HepG2 (cell line): ENCODE data around the gene NIPAL3. TPM values are rescaled to one million over a fixed set of nuclear protein-coding genes. Genes with fewer than 3 reads are reported as not detected.

Source experiments
- ATAC-seq: fragments of 200-7000 bp; cut with Tn5 transposase; 3 replicates; pipeline ENCODE4 v1.9.1; 2020; ENCODE audit warnings: mild to moderate bottlenecking, moderate library complexity
- BruUV-seq: library from RNA; stranded (reverse); fragments of 400-500 nt; replicated peaks from 2 replicates; lab custom pipeline; 2021; lab: Mats Ljungman, UMichigan
- CTCF ChIA-PET: fragments of 300-600 bp; formaldehyde crosslinking; extraction: SDS; loops from one replicate; lab custom pipeline; 2021; ENCODE audit warnings: low total read pairs, inconsistent platforms, low intra/inter-chr PET ratio; lab: Yijun Ruan, JAX
- POLR2A ChIA-PET: fragments of 350-600 bp; sonication (Branson Sonifier 250); formaldehyde crosslinking; loops from one replicate; lab custom pipeline; 2020; ENCODE audit warnings: antibody characterized with exemption, inconsistent platforms; lab: Yijun Ruan, JAX
- DNase-seq: peaks from one replicate; pipeline ENCODE4 v3.0.0-alpha.2; 2015; ENCODE audit warnings: low spot score
- FAIRE-seq: peaks from 3 replicates; lab custom pipeline; 2011; peaks lifted over from hg19 to GRCh38; lab: Jason Lieb, UNC
- H2AFZ ChIP-seq: one replicate; pipeline ENCODE4 v1.6.1; 2011; ENCODE audit warnings: low read length, inconsistent platforms
- H3K27ac ChIP-seq: fragments of 300-600 bp; 3 replicates; pipeline ENCODE4 v1.8.0; 2011; ENCODE audit warnings: mixed run types, mild to moderate bottlenecking, mixed read lengths, low read length, inconsistent platforms; ENCODE audit not compliant: insufficient read depth; ENCODE audit errors: extremely low read length
- H3K27me3 ChIP-seq, 2 experiments: fragments of 200-600 bp in 1 of 2; 2 replicates in 1 of 2; 3 replicates in 1 of 2; pipeline versions ENCODE4 v1.6.0 to v1.8.0; 2011; ENCODE audit warnings: low read length in 2 of 2, mild to moderate bottlenecking in 2 of 2, moderate library complexity in 2 of 2, inconsistent platforms in 1 of 2; ENCODE audit not compliant: insufficient read depth in 2 of 2, control insufficient read depth in 1 of 2
- H3K36me3 ChIP-seq, 2 experiments: fragments of 200-600 bp in 1 of 2; replicated peaks in 1 of 2; 2 replicates in 1 of 2; 3 replicates in 1 of 2; pipeline versions ENCODE4 v1.5.1 to v1.8.0; 2011; ENCODE audit warnings: low read length in 2 of 2, inconsistent platforms in 1 of 2; ENCODE audit not compliant: insufficient read depth in 2 of 2, control insufficient read depth in 1 of 2
- H3K4me1 ChIP-seq: 2 replicates; pipeline ENCODE4 v1.5.1; 2012; ENCODE audit warnings: low read length, inconsistent platforms; ENCODE audit not compliant: insufficient read depth
- H3K4me2 ChIP-seq: 2 replicates; pipeline ENCODE4 v1.6.0; 2011; ENCODE audit warnings: low read depth, low read length, inconsistent platforms
- H3K4me3 ChIP-seq, 3 experiments: fragments of 200-600 bp in 1 of 3; sonication (generic), shearing (Covaris generic) in 1 of 3; replicated peaks in 1 of 3; 2 replicates each; pipeline ENCODE4 v1.5.1; 2011 to 2016; ENCODE audit warnings: low read length in 3 of 3, inconsistent platforms in 2 of 3, low read depth in 2 of 3, mild to moderate bottlenecking in 2 of 3, control low read depth in 1 of 3, mixed read lengths in 1 of 3; ENCODE audit not compliant: insufficient read depth in 1 of 3
- H3K79me2 ChIP-seq: one replicate; pipeline ENCODE4 v1.6.1; 2011; ENCODE audit warnings: low read length, inconsistent platforms; ENCODE audit not compliant: insufficient read depth
- H3K9ac ChIP-seq: 2 replicates; pipeline ENCODE4 v1.6.0; 2011; ENCODE audit warnings: mild to moderate bottlenecking, low read depth, low read length, inconsistent platforms; ENCODE audit not compliant: insufficient read depth
- H3K9me3 ChIP-seq: 2 replicates; pipeline ENCODE4 v1.5.1; 2012; ENCODE audit warnings: mild to moderate bottlenecking, low read length
- H4K20me1 ChIP-seq: 2 replicates; pipeline ENCODE4 v1.6.0; 2011; ENCODE audit warnings: inconsistent platforms, mild to moderate bottlenecking, low read length, moderate library complexity; ENCODE audit not compliant: insufficient read depth
- ARHGAP35 ChIP-seq: sonication (generic); formaldehyde crosslinking; IDR thresholded peaks from 2 replicates; pipeline ENCODE4 v1.9.0; 2022; ENCODE audit warnings: mild to moderate bottlenecking, inconsistent platforms, moderate library complexity, missing genetic modification reagents, borderline replicate concordance
- CBFB ChIP-seq: sonication (generic); formaldehyde crosslinking; IDR thresholded peaks from 2 replicates; pipeline ENCODE4 v1.4.0; 2020; ENCODE audit warnings: missing genetic modification reagents
- EEA1 ChIP-seq: sonication (generic); formaldehyde crosslinking; IDR thresholded peaks from 2 replicates; pipeline ENCODE4 v1.5.1; 2020; ENCODE audit warnings: mild to moderate bottlenecking, missing genetic modification reagents, borderline replicate concordance
- HNRNPUL1 ChIP-seq: fragments of 200-400 bp; formaldehyde crosslinking; IDR thresholded peaks from 2 replicates; pipeline ENCODE4 v1.6.1; 2017; ENCODE audit warnings: low read depth, mild to moderate bottlenecking, low read length, moderate library complexity
- MAFK ChIP-seq, 2 experiments: IDR thresholded peaks in 1 of 2; conservative IDR thresholded peaks in 1 of 2; 2 replicates each; pipeline ENCODE4 v1.6.1; 2011; ENCODE audit warnings: improper control_type of control experiment in 2 of 2, low read length in 2 of 2
- NFYC ChIP-seq: IDR thresholded peaks from 2 replicates; pipeline ENCODE4 v1.6.1; 2016; ENCODE audit warnings: missing genetic modification reagents, missing compliant biosample characterization
- PRDM4 ChIP-seq: sonication (generic); formaldehyde crosslinking; IDR thresholded peaks from 2 replicates; pipeline ENCODE4 v1.9.0; 2021; ENCODE audit warnings: missing genetic modification reagents, borderline replicate concordance
- TBX2 ChIP-seq: sonication (generic); formaldehyde crosslinking; IDR thresholded peaks from 2 replicates; pipeline ENCODE4 v1.5.0; 2020; ENCODE audit warnings: missing genetic modification reagents, mild to moderate bottlenecking, borderline replicate concordance
- ZBTB14 ChIP-seq: sonication (generic); formaldehyde crosslinking; IDR thresholded peaks from 2 replicates; pipeline ENCODE4 v1.4.0; 2020; ENCODE audit warnings: missing genetic modification reagents
- ZMYM4 ChIP-seq: sonication (generic); formaldehyde crosslinking; IDR thresholded peaks from 2 replicates; pipeline ENCODE4 v1.8.1; 2023; ENCODE audit warnings: mild to moderate bottlenecking, missing genetic modification reagents
- ZNF737 ChIP-seq: sonication (generic); formaldehyde crosslinking; IDR thresholded peaks from 2 replicates; pipeline ENCODE4 v1.5.0; 2020; ENCODE audit warnings: missing genetic modification reagents, mild to moderate bottlenecking, borderline replicate concordance
- WGBS: methylation state at CpG from one replicate; pipeline ENCODE4 v1.1.6; 2017; ENCODE audit warnings: low lambda C conversion rate; 5-methylcytosine and 5-hydroxymethylcytosine counted together
- in situ Hi-C: cut with HindIII; loops from 2 replicates; pipeline ENCODE4 v1.10.0; 2017; ENCODE audit warnings: low pct_unique_long_range_greater_than_20kb; ENCODE audit not compliant: extremely low pct_ligation_motif_present
- intact Hi-C: fragments of 100-400 bp; cut with micrococcal nuclease; formaldehyde crosslinking; loops from one replicate; pipeline ENCODE4 v1.10.0; 2022; ENCODE audit not compliant: unreplicated experiment
- polyA plus RNA-seq, 8 experiments: library from polyadenylated mRNA; depleted of rRNA in 3 of 8; stranded (reverse) in 7 of 8; unstranded in 1 of 8; fragments of >200 nt; fragmentation: Illumina TruSeq in 4 of 8; extraction: Trizol in 4 of 8; gene quantifications; 2 replicates each; pipeline versions ENCODE4 v1.2.1 to v1.2.3, GENCODE V29; 2011 to 2016; ENCODE audit warnings: low read depth in 4 of 8, missing spikeins in 1 of 8, mixed read lengths in 1 of 8; ENCODE audit not compliant: insufficient read depth in 1 of 8
- total RNA-seq, 5 experiments: library from RNA; depleted of rRNA; stranded (reverse); fragments of >200 nt; fragmentation: Illumina TruSeq; extraction: Trizol; gene quantifications; 2 replicates each; pipeline ENCODE4 v1.2.3, GENCODE V29; 2016; ENCODE audit warnings: low read depth in 1 of 5
- TF ChIP-seq, protein P1 (sequence below): sonication (generic); formaldehyde crosslinking; IDR thresholded peaks from 2 replicates; pipeline ENCODE4 v1.4.0; 2020; ENCODE audit warnings: mild to moderate bottlenecking, missing genetic modification reagents

The NIPAL3 gene
- total and polyA plus RNA-seq, 2 of the 13 experiments (the other 11 are each of a cell fraction or from before 2014, with no cell fraction given), result 5.6 to 8.6 TPM

DNA sequence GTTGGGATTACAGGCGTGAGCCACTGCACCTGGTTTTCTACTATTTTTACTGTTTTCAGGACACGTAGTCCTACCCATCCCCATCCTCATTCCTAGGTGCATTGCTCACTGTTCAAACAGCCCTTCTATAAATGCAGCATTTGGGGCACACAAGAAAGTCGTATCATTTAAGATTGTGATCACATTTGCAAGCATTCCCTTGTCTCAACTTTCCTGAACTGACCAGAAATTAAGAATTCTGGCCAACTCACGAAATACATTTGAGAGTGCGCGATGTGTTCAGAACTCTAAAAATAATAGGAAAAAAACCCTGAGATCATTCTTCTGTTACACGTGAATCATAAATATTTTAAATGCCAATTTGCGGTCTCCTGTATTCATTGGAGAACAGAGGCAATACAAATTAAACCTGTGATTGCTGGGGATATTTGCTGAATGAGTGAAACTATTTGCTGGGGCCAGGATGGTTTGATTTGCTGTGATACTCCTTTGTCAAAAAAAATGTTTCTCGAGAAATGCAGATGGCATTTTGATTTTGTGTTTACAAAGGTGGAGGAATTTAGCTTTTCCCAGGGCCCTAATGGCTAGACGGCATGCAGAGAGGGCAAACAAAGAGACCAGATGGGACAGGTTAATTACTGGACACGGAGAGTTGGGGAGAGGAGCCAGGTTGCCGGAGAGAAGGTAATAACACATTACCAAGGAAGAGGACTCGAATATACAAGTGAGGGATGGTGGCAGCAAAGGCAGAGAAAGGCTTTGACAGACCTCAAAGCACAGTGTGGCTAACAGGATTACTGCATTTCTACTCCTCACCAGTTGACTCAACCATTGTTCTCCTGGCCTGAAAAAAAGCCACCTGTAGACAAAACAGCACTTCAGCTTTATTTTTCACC is 40.5 kb upstream of the NIPAL3 start:
- no peak for DNase-seq
- no peak for TF ChIP-seq ZMYM4 (CRISPR knock-in tag)
- no peak for TF ChIP-seq NFYC (CRISPR knock-in tag)
- no peak for TF ChIP-seq HNRNPUL1
- TF ChIP-seq PRDM4, result no peak
- TF ChIP-seq ZBTB14, result no peak
- no peak for TF ChIP-seq CBFB
- no peak for TF ChIP-seq EEA1 (CRISPR knock-in tag)
- no peak for TF ChIP-seq MAFK (conservative IDR thresholded peaks at IDR 0.05 in 1 of 2, IDR thresholded peaks at IDR 0.05 in 1 of 2; ENCODE audit: low read length in 2 of 2)
- no peak for TF ChIP-seq ZNF737 (CRISPR knock-in tag)
- TF ChIP-seq, protein P1, sequence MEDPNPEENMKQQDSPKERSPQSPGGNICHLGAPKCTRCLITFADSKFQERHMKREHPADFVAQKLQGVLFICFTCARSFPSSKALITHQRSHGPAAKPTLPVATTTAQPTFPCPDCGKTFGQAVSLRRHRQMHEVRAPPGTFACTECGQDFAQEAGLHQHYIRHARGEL (CRISPR knock-in tag), result no peak
- no peak for TF ChIP-seq TBX2 (CRISPR knock-in tag)
- TF ChIP-seq ARHGAP35, result no peak
- TF ChIP-seq, all 625 proteins: peak for 0
- in situ Hi-C loops (no loop called here), intact Hi-C loops (no loop called here)
- no peak overlapping the region for H3K9ac ChIP-seq
- H4K20me1 ChIP-seq, result no peaks in the 10 kb centered on the region
- H3K27me3 ChIP-seq, result no peaks in the 10 kb centered on the region
- no peak overlapping the region for H2AFZ ChIP-seq
- peaks cover 4% of the 10 kb centered on the region; the same call in 1 of the 2 replicates for H3K4me1 ChIP-seq
- POLR2A ChIA-PET, result no interaction called here
- no peak for FAIRE-seq
- H3K36me3 ChIP-seq, result no peaks in the 10 kb centered on the region
- no TSS peak for BruUV-seq
- H3K4me3 ChIP-seq, result no peak overlapping the region
- no peaks in the 10 kb centered on the region for H3K9me3 ChIP-seq
- CTCF ChIA-PET, result no interaction called here
- WGBS, result 78% methylated on average over 13 of the region's 13 CpGs
- H3K4me2 ChIP-seq, result no peak overlapping the region
- no peak for ATAC-seq
- no peaks in the 10 kb centered on the region for H3K79me2 ChIP-seq
- no peak overlapping the region for H3K27ac ChIP-seq
